Activated naive CD8-positive, alpha-beta T cell (primary cell): ENCODE measurements around the gene P2RX1.
"Not testable (repeated sequence)": the region's sequence is repeated elsewhere in the genome, so short reads cannot be mapped to it uniquely, and the experiment has no call there.

Experiments used
- H3K27ac Mint-ChIP-seq: one replicate; pipeline ENCODE4 v1.8.0; 2021; ENCODE audit warnings: mixed read lengths
- H3K27me3 Mint-ChIP-seq: one replicate; pipeline ENCODE4 v1.8.0; 2021; ENCODE audit warnings: mixed read lengths
- H3K36me3 Mint-ChIP-seq: one replicate; pipeline ENCODE4 v1.8.0; 2021; ENCODE audit warnings: mixed read lengths
- H3K4me1 Mint-ChIP-seq: one replicate; pipeline ENCODE4 v1.8.0; 2021; ENCODE audit warnings: low read depth, mixed read lengths
- H3K4me3 Mint-ChIP-seq: one replicate; pipeline ENCODE4 v1.8.0; 2021; ENCODE audit warnings: mild to moderate bottlenecking, mixed read lengths
- H3K9me3 Mint-ChIP-seq: one replicate; pipeline ENCODE4 v1.8.0; 2021; ENCODE audit warnings: low read depth, mixed read lengths

P2RX1 gene

DNA sequence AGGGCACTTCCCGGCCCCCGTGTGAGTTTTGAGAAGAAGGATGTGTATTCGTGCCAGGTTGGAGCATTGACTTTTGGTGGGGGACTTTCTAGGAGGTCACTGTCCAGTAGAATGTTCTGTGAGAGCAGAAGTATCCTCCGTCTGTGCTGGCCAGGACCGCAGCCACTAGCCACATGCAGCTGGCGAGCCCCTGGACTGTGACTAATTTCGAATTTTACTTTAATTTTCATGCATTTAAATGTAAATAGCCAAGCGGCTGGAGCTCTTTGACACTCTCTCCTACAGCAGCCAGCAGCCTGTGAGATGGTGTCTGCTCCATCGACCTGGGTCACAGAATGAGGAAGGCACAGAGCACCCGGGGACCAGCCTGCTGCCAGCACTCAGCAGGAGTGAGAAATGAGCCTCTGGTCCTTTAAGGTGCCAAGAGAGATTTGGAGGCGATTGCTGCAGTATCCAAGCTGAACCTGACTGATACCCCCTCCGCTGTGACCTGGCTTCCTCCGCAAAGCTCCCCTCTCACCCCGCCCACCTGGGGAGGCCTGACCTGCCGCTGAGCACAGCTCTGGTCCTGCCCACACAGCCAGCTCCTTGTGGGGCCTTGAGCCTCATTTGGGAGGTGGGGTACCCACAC is 40.2 kb upstream of the P2RX1 start:
- Mint-ChIP-seq H3K4me1 (peaks cover 45% of the 10 kb centered on the region), H3K4me3 (peak overlapping the region; percentile 38), H3K27me3 (no peaks in the 10 kb centered on the region), H3K27ac (peak overlapping the region; percentile 41), H3K9me3 (no peaks in the 10 kb centered on the region), H3K36me3 (no peaks in the 10 kb centered on the region)

- no peaks in the 10 kb centered on the region for H3K36me3 Mint-ChIP-seq
- no peaks in the 10 kb centered on the region for H3K27me3 Mint-ChIP-seq
- H3K9me3 Mint-ChIP-seq = no peaks in the 10 kb centered on the region
- H3K27ac Mint-ChIP-seq = peak overlapping the region; percentile 50
- H3K4me1 Mint-ChIP-seq = peaks cover 40% of the 10 kb centered on the region
- H3K4me3 Mint-ChIP-seq = no peak overlapping the region
These were observed 39.4 kb upstream of the P2RX1 start for GRCh38 chr17:3955673-3955988.

DNA sequence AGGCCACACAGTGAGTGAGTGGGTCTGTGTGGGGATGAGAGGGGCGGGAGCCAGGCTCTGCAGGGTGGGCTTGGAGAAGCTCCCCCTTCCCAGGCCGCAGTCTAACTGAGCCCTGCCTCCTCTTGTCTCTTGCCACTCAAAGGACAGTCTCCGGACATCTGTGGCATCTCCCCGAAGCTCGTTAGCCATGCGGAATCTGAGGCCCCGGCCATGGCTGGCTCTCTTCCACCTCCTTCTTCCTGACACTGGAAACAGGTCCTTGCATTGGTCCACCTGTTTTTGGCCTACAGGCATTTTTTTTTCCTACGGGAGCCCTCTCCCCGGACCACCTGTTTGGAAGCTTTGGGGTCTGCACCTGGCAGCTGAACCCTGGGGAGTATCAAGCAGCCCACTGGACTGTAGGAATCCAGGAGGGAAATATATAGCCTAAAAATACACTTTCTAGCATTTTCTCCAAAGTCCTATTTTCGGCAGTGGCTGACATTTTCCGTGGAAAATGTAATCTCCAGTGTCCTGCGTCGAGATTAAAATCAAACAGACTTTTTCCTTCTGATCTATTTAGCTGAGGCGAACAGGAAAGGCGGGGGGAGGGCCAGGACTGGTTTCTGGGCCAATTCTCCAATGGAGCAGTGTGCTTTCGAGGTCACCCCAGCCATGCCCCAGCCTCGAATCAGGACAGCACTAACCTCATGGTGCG is 38.9 kb upstream of the P2RX1 start:
- Mint-ChIP-seq H3K27me3 (no peaks in the 10 kb centered on the region), H3K9me3 (no peaks in the 10 kb centered on the region), H3K4me1 (peaks cover 35% of the 10 kb centered on the region), H3K36me3 (no peaks in the 10 kb centered on the region), H3K4me3 (no peak overlapping the region), H3K27ac (peak overlapping the region; percentile 50)

GRCh38 chr17:3954086-3954485 is 37.8 kb upstream of the P2RX1 start:
- peaks cover 24% of the 10 kb centered on the region for H3K4me1 Mint-ChIP-seq
- H3K9me3 Mint-ChIP-seq = no peaks in the 10 kb centered on the region
- H3K4me3 Mint-ChIP-seq = no peak overlapping the region
- H3K36me3 Mint-ChIP-seq = no peaks in the 10 kb centered on the region
- H3K27ac Mint-ChIP-seq = no peak overlapping the region
- no peaks in the 10 kb centered on the region for H3K27me3 Mint-ChIP-seq

GRCh38 chr17:3953542-3953941 is 37.3 kb upstream of the P2RX1 start:
- Mint-ChIP-seq H3K9me3 (no peaks in the 10 kb centered on the region), H3K36me3 (no peaks in the 10 kb centered on the region), H3K4me1 (peaks cover 23% of the 10 kb centered on the region), H3K27ac (no peak overlapping the region), H3K27me3 (no peaks in the 10 kb centered on the region), H3K4me3 (no peak overlapping the region)

- peak overlapping the region; percentile 66 for H3K27ac Mint-ChIP-seq
- H3K4me3 Mint-ChIP-seq = no peak overlapping the region
- H3K27me3 Mint-ChIP-seq = no peaks in the 10 kb centered on the region
- no peaks in the 10 kb centered on the region for H3K9me3 Mint-ChIP-seq
- H3K36me3 Mint-ChIP-seq = no peaks in the 10 kb centered on the region
- peaks cover 12% of the 10 kb centered on the region for H3K4me1 Mint-ChIP-seq
These were observed 35.9 kb upstream of the P2RX1 start for GRCh38 chr17:3952186-3952585.

- Mint-ChIP-seq H3K27ac (no peak overlapping the region), H3K36me3 (no peaks in the 10 kb centered on the region), H3K4me1 (peaks cover 4% of the 10 kb centered on the region), H3K27me3 (no peaks in the 10 kb centered on the region), H3K4me3 (no peak overlapping the region), H3K9me3 (no peaks in the 10 kb centered on the region)
These were observed 35.2 kb upstream of the P2RX1 start for GRCh38 chr17:3951420-3951819.

DNA sequence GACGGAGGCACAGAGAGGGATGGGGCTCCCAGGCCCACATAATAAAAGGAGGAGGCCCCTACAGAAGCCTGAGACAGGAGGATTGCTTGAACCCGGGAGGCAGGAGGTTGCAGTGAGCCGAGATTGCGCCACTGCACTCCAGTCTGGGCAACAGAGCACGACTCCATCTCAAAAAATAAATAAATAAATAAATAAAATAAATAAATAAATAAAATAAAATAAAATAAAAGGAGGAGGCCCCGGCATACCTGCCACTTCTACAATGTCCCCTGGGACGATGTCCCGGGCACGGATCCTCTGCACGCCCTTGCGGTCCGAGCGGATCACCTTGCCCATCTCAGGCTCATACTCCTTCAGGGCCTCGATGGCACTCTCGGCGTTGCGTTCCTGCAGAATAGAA is 34.7 kb upstream of the P2RX1 start:
- Mint-ChIP-seq H3K27me3 (no peaks in the 10 kb centered on the region), H3K4me1 (no peaks in the 10 kb centered on the region), H3K27ac (no peak overlapping the region), H3K4me3 (no peak overlapping the region), H3K9me3 (no peaks in the 10 kb centered on the region), H3K36me3 (no peaks in the 10 kb centered on the region)

DNA sequence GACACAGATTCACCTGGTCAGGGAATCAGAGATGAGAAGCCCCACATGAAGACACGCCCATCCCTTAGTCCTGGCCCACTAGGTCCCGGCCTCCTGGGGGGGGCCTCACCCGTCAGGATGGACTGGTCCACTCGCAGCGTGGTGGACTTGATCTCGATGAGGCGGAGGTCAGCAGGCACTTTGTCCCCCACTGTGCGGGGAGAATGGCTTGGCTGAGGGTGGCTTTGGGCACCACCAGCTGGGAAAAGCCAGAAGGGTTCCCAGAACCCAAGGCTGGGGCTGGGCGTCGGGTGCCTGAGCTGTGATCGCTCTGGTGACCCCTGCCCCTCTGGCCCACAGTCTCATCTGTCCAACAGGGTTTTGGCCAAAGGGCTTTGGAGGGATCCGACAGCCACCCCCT is 34.3 kb upstream of the P2RX1 start:
- Mint-ChIP-seq H3K4me3 (no peak overlapping the region), H3K36me3 (no peaks in the 10 kb centered on the region), H3K27me3 (no peaks in the 10 kb centered on the region), H3K9me3 (no peaks in the 10 kb centered on the region), H3K27ac (no peak overlapping the region), H3K4me1 (no peaks in the 10 kb centered on the region)

DNA sequence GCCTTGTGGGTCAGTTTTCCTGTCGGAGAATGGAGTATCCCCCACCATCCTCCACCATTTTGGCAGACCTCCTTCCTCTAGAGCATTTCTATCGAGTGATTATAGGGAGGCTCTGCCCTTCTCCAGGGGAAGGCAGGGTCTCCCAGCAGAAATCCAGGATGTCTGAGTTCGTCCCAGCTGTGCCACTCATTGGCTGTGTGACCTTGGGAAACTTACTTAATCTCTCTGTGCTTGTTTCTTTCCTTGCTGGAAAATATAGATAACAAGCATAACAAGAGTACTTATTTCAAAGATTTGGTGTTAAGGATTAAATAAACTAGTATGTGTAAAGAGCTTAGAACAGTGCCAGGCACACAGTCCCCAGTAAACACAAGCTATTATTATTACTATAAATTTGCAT is 33.2 kb upstream of the P2RX1 start:
- no peaks in the 10 kb centered on the region for H3K36me3 Mint-ChIP-seq
- H3K27me3 Mint-ChIP-seq = no peaks in the 10 kb centered on the region
- no peak overlapping the region for H3K4me3 Mint-ChIP-seq
- no peaks in the 10 kb centered on the region for H3K9me3 Mint-ChIP-seq
- H3K27ac Mint-ChIP-seq = no peak overlapping the region
- no peaks in the 10 kb centered on the region for H3K4me1 Mint-ChIP-seq

DNA sequence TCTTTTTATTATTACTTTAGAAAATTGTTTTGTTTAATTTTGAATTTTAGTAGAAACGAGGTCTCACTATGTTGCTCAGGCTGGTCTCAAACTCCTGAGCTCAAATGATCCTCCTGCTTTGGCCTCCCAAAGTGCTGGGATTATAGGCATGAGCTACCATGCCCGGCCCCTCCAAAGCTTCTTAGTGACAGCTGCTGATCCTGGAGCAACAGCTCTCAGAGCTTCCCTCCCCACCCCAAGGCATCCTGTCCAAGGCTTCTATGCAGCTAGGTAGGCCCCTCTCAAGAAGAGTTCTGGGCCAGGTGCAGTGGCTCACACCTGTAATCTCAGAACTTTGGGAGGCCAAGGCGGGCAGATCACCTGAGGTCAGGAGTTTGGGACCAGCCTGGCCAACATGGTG is 32.3 kb upstream of the P2RX1 start:
- not testable (repeated sequence) for H3K27me3 Mint-ChIP-seq, H3K36me3 Mint-ChIP-seq, H3K4me3 Mint-ChIP-seq, H3K27ac Mint-ChIP-seq, H3K9me3 Mint-ChIP-seq, H3K4me1 Mint-ChIP-seq

DNA sequence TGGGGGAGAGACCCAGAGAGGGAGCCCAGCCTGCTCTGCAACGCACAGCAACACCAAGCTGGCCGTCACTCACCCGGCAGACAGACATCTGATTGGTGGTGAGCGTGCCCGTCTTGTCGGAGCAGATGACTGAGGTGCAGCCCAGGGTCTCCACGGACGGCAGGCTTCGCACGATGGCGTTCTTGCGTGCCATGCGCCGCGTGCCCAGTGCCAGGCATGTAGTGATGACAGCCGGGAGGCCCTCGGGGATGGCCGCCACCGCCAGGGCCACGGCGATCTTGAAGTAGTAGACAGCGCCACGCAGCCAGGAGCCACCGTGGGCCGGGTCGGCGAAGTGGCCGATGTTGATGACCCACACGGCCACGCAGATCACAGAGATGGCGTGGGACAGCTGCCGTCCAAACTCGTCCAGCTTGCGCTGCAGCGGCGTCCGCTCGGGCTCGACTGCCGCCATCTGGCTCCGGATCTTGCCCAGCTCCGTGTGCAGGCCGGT is 31.1 kb upstream of the P2RX1 start:
- Mint-ChIP-seq H3K4me1 (no peaks in the 10 kb centered on the region), H3K27me3 (no peaks in the 10 kb centered on the region), H3K9me3 (no peaks in the 10 kb centered on the region), H3K36me3 (peaks cover 3% of the 10 kb centered on the region), H3K4me3 (no peak overlapping the region), H3K27ac (no peak overlapping the region)

- Mint-ChIP-seq H3K27ac (no peak overlapping the region), H3K9me3 (no peaks in the 10 kb centered on the region), H3K36me3 (peaks cover 3% of the 10 kb centered on the region), H3K4me1 (no peaks in the 10 kb centered on the region), H3K27me3 (no peaks in the 10 kb centered on the region), H3K4me3 (no peak overlapping the region)
These were observed 30.5 kb upstream of the P2RX1 start for GRCh38 chr17:3946711-3947235.

DNA sequence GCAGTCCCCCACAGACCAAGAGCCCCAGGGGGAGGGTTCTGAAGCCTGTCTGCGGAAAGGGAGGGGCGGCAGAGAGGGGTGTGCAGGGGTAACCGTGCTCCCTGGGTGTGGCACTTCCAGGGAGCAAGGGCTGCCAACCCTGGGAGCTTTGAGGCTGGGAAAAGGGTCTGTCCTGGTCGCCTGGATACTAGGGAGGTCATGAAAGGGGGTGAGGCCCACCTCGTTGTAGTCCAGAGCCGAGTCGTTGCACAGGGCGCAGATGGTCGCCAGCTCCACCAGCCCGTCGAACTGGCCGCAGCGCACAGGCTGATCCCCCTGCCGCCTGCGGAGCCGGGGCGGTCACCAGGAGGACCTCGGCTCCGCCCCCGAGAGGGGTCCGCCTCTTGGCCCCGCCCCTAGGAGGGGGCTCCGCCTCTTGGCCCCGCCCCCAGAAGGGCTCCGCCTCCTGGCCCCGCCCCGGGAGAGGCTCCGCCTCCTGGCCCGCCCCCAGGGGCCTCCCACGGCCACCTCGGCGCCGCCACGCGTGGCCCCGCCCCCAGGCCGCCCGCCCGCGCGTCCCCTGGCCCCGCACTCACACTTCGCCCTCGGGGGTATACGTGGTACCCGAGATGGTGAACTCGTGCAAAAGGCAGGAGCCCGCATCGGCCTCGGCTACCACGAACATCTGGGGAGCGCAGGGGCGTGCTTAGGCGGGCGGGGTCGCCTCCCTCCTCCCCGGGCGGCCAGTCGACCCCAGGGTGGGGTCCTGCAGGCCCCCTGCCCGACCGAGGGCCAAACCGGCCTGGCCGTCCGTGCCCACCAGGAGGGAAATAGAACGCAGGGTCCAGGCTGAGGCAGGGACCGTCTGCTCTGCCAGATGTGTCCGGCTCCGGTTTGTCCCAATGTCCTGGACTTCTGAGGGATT is 28.5 kb upstream of the P2RX1 start:
- no peak overlapping the region for H3K27ac Mint-ChIP-seq
- H3K9me3 Mint-ChIP-seq = no peaks in the 10 kb centered on the region
- no peaks in the 10 kb centered on the region for H3K27me3 Mint-ChIP-seq
- H3K4me1 Mint-ChIP-seq = no peaks in the 10 kb centered on the region
- peaks cover 5% of the 10 kb centered on the region for H3K36me3 Mint-ChIP-seq
- H3K4me3 Mint-ChIP-seq = no peak overlapping the region

- Mint-ChIP-seq H3K9me3 (no peaks in the 10 kb centered on the region), H3K27ac (no peak overlapping the region), H3K4me3 (no peak overlapping the region), H3K27me3 (no peaks in the 10 kb centered on the region), H3K4me1 (no peaks in the 10 kb centered on the region), H3K36me3 (peaks cover 5% of the 10 kb centered on the region)
These were observed 27.1 kb upstream of the P2RX1 start for GRCh38 chr17:3943240-3943891.
